Hypothalamus (tissue), 51 donors: ENCODE measurements around the gene SPIRE2.
A peak's percentile ranks its signal among the peaks of the same experiment; 100 is the strongest.
"Not testable (repeated sequence)": the region's sequence is repeated elsewhere in the genome, so short reads cannot be mapped to it uniquely, and the experiment has no call there.

Experiments used
- DNase-seq, 51 donors: peaks; one replicate each; lab custom pipeline; 2025; lab: John Stamatoyannopoulos, UW

Gene SPIRE2

GRCh38 chr16:89834813-89835363 lies 6.6 kb downstream of the SPIRE2 start:
- DNase-seq, result not testable (repeated sequence)

- not testable (repeated sequence) for DNase-seq
Observed at GRCh38 chr16:89836484-89836883, 8.2 kb downstream of the SPIRE2 start.

DNA sequence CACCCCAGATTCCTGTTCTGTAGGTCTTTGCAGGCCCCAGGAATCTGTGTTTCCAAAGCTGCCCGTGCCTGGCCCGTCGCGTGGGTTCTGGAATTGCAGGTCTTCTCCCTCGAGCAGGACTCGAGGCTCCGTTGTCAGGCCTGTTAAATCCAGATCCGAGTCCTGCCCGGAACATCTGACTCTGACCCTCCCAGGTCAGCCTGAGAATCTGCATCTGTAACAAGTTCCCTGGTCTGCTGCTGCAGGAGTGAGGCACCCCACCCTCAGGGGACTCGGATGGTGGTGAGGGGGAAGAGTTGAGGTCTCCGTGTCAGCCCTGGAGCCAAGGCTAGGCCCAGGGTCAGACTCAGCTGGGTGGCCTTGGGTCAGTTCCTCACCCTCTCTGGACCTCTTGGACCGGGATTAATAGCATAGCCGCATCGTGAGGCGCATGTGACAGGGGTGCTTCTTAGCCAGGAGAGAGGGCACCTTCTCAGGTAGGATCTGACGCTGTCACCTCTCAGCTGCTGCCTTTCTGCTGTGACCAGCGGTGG lies 8.8 kb downstream of the SPIRE2 start:
- DNase-seq, result no peak

- no peak for DNase-seq
Observed at GRCh38 chr16:89841275-89841674, 13.0 kb downstream of the SPIRE2 start.

DNA sequence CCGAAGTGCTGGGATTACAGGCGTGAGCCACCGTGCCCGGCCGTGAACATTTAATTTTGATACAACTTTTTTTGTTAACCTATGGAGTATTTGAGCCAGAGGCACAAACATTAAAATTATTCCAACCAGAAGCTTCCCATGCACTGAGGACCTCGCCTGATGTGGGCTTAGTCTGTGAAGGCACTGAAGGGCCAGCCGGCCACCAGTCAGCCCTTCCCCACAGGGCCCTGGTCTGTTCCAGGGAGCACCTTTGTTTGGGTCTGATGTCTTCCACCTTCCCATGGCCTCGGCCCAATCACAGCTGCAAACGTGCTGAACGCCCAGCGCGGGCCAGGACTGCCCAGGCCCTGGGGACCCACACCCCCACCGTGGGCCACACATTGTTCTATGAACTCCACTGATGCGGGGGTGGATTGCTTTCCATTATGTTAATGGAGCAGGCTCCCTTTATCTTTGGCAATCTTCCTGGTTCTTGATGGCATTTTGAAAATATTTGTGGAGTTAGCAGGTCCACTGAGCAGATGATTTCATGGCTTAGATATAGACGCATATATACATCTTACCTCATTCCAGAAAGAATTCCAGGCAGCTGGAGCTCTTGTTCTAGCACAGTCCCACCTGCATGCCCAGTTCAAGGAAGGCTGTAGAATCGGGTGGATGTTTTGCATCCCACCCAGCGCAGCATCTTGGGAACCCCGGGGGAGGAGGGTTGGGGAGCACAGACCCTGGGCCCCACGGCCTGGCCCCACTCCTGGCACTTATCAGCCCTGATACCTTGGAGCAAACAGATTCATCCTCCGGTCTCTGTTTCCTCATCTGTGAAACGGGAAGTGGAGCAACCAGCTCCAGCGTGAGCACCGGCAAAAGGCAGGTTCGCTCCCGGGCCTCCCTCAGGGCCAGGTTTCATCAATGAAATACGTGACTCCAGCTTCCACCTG lies 14.5 kb downstream of the SPIRE2 start:
- no peak for DNase-seq

GRCh38 chr16:89843409-89844350 lies 15.4 kb downstream of the SPIRE2 start:
- no peak for DNase-seq

DNA sequence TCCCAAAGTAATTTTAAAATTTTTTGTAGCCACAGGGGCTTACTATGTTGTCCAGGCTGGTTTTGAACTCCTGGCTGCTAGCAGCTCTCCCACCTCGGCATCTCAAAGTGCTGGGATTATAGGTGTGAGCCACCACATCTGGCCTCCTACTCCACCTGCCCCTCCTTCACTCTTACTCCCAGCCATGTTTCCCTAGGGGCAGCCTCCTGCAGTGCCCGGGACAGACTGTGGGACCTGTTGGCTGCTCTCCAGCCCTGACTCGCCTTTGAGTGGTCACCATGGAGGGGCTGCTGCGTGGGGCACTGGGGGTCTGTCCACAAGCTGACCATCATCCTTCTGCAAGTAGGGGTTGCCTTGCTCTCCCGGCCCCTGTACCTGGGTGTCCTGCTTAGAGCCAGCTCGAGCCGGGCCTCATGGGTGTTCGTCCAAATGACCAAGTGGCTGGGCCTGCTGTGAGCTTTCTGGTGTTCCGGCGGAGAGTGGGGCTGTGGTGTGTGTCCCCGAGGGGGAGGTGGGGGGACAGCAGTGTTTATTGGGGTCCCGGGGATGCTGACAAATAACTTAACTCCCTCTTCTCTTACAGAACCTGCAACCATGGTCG lies 16.6 kb downstream of the SPIRE2 start:
- DNase-seq, result no peak

GRCh38 chr16:89845417-89845816 lies 17.1 kb downstream of the SPIRE2 start:
- DNase-seq, result no peak

DNA sequence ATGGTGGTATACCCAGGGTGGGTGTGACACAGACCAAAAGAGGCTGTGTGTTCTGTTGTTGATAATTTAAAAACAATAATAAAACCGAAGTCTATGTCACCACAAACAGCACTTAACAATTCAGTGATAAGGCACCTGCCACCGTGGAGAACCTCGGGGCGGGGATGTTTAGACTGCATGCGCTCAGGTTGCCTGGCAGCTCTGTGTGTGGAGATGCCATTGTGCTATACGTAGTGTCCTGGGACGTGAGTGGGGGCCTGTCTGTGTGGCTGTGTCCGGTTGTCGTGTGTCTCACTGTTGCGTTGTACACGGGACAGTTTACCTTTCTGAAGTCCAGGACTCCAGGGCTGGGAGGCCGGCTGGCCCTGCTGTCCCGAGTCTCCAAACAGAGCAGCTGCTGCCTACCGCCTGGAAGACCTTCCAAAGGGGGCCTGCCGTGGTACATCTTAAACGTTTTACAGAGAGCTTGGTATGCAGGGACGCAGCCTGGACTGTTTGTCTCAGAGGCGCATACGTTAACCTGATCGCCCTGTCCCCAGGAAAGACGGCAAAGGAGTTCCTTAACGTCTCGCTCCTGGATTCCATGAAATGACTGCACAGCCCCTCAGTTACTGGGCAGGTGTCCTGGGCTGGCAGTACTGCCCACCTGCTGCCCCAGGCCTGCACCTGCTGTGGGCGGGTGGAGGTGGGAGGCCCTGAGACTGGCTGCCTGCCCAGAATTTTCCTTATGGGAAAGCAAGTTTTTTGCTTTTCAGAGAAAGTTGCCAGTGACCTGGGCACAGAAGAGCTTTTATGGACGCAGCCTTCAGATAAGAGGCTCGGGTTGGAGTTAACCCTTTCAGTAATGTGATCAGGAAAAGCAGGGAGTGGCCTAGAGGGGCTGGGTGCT lies 19.0 kb downstream of the SPIRE2 start:
- no peak for DNase-seq

DNA sequence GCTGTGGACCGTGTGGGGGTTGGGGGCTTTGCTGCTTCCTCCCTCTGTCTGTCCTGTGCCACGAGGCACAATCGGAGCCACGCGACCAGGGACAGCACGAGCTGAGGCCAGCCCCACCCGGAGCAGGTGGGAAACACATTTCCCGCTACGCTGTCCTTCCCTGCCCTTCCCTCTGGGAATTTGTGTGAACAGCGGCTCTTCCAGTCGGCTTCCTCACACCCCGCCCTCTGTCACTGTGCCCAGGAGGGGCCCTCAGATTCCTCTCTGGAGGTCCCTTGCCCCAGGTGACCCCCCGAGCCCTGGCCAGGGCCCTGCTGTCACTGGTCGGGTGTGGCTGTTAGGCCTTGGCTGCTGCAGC lies 19.6 kb downstream of the SPIRE2 start:
- no peak for DNase-seq

DNA sequence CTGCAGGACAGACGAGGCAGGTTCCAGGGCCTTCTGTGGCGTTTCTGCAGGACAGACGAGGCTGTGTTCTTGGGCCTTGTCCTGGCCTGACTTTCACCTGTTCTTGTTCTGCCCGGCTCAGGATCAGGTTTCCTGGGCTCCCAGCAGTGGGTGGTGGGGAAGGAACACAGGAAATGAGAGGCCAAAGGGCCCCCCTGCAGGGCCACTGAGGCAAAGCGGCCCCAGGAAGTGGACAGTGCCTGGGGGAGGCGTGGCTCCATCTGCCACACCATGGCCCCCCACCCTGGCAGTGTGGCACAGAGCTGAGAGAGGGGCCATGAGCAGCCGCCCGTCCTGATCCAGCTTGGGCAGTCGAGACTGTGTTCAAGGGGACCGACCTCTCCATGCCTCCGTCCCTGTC lies 20.7 kb downstream of the SPIRE2 start:
- no peak for DNase-seq

- no peak for DNase-seq
Observed at GRCh38 chr16:89853306-89853993, 25.2 kb downstream of the SPIRE2 start.

DNA sequence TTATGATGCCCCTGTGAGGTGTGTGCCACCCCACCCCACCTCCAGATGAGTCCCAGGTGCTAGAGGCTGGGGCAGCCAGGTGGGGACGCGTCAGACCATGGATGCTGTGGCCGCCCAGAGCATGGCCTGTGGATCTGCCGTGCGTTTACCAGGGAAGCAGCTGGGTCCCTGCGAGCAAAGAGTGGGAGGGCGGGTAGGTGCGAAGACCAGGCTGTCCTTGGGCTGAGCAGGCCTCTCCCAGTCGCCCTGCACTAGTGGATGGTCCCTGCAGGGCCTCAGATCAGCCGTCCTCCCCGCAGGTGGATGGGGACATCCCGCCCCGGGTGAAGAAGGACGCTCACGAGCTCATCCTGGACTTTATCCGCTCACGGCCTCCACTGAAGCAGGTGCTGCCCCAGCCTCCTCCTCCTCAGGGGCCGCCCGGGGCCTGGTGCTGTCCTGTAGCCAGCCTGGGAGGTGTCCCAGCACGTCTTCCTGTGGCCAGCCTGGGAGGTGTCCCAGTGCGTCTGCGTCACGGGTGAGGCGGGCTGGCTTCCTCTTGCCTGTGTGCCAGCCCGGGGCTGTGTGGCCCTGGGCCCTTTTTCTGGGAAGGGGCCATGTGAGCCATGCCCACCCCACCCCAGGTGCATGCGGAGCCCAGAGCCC lies 27.1 kb downstream of the SPIRE2 start:
- no peak for DNase-seq

DNA sequence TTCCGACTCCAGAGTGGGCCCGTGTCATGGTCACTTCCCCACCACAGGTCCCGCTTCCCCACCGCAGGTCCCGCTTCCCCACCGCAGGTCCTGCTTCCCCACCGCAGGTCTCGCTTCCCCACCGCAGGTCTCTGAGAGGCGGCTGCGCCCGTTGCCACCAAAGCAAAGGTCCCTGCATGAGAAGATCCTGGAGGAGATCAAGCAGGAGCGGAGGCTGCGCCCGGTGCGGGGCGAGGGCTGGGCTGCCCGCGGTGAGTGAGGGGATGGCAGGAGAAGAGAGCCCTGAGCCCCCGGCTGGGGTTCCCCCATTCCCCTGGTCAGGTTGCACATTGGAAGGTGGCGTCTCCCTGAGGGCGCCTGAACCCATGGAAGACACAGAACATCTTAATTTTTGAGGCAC lies 27.7 kb downstream of the SPIRE2 start:
- no peak for DNase-seq

- DNase-seq, result no peak
Observed at GRCh38 chr16:89858973-89859614, 30.8 kb downstream of the SPIRE2 start.

- DNase-seq, result no peak
Observed at GRCh38 chr16:89859615-89860007, 31.3 kb downstream of the SPIRE2 start.

GRCh38 chr16:89860747-89861304 lies 32.6 kb downstream of the SPIRE2 start:
- peak in 34 of 51 donors; percentile 3 to 69 (median 20) for DNase-seq

GRCh38 chr16:89861648-89862047 lies 33.4 kb downstream of the SPIRE2 start:
- DNase-seq, result no peak
